Astrocyte (in vitro differentiated cells and primary cell): ENCODE results near the gene CDK17. TPM values are rescaled to one million over a fixed set of nuclear protein-coding genes. Genes with fewer than 3 reads are reported as not detected.

ENCODE experiments used
- DNase-seq: peaks from one replicate; pipeline ENCODE4 v3.0.0-alpha.2; 2010; ENCODE audit warnings: low read depth
- FAIRE-seq: peaks from 2 replicates; lab custom pipeline; 2011; peaks lifted over from hg19 to GRCh38; lab: Jason Lieb, UNC
- H2AFZ ChIP-seq: 2 replicates; pipeline ENCODE4 v1.6.0; 2012; ENCODE audit warnings: low read depth, low read length, inconsistent platforms
- H3K27ac ChIP-seq: 2 replicates; pipeline ENCODE4 v1.5.1; 2011; ENCODE audit warnings: low read depth, low read length, inconsistent platforms
- H3K27me3 ChIP-seq: 2 replicates; pipeline ENCODE4 v1.6.0; 2011; ENCODE audit warnings: low read length, inconsistent platforms; ENCODE audit not compliant: insufficient read depth
- H3K36me3 ChIP-seq: 2 replicates; pipeline ENCODE4 v1.5.1; 2011; ENCODE audit warnings: low read length, inconsistent platforms; ENCODE audit not compliant: insufficient read depth
- H3K4me1 ChIP-seq: 2 replicates; pipeline ENCODE4 v1.5.1; 2011; ENCODE audit warnings: low read length, inconsistent platforms; ENCODE audit not compliant: insufficient read depth
- H3K4me2 ChIP-seq: 2 replicates; pipeline ENCODE4 v1.6.0; 2012; ENCODE audit warnings: low read length, inconsistent platforms
- H3K4me3 ChIP-seq: 2 replicates; pipeline ENCODE4 v1.5.1; 2011; ENCODE audit warnings: low read depth, mild to moderate bottlenecking, low read length, inconsistent platforms; ENCODE audit not compliant: insufficient read depth
- H3K79me2 ChIP-seq: 2 replicates; pipeline ENCODE4 v1.6.0; 2012; ENCODE audit warnings: mild to moderate bottlenecking, low read length, inconsistent platforms; ENCODE audit not compliant: insufficient read depth
- H3K9ac ChIP-seq: 2 replicates; pipeline ENCODE4 v1.6.0; 2012; ENCODE audit warnings: mild to moderate bottlenecking, low read length, inconsistent platforms
- H3K9me3 ChIP-seq: 2 replicates; pipeline ENCODE4 v1.5.1; 2012; ENCODE audit warnings: low read depth, mild to moderate bottlenecking, low read length, inconsistent platforms; ENCODE audit not compliant: insufficient read depth
- H4K20me1 ChIP-seq: 2 replicates; pipeline ENCODE4 v1.6.0; 2012; ENCODE audit warnings: low read length, inconsistent platforms; ENCODE audit not compliant: insufficient read depth
- H3K27ac Mint-ChIP-seq: one replicate; pipeline ENCODE4 v1.8.0; 2021; ENCODE audit warnings: mild to moderate bottlenecking, mixed read lengths; ENCODE audit not compliant: unreplicated experiment
- H3K27me3 Mint-ChIP-seq: one replicate; pipeline ENCODE4 v1.8.0; 2021; ENCODE audit warnings: low read depth, mixed read lengths; ENCODE audit not compliant: unreplicated experiment
- H3K36me3 Mint-ChIP-seq: one replicate; pipeline ENCODE4 v1.8.0; 2021; ENCODE audit warnings: low read depth, mixed read lengths; ENCODE audit not compliant: unreplicated experiment
- H3K4me1 Mint-ChIP-seq: one replicate; pipeline ENCODE4 v1.8.0; 2021; ENCODE audit warnings: low read depth, mixed read lengths; ENCODE audit not compliant: unreplicated experiment
- H3K4me3 Mint-ChIP-seq: one replicate; pipeline ENCODE4 v1.8.0; 2021; ENCODE audit warnings: mild to moderate bottlenecking, moderate library complexity, mixed read lengths; ENCODE audit not compliant: unreplicated experiment
- H3K9me3 Mint-ChIP-seq: one replicate; pipeline ENCODE4 v1.8.0; 2021; ENCODE audit warnings: mild to moderate bottlenecking, mixed read lengths; ENCODE audit not compliant: unreplicated experiment
- CTCF ChIP-seq: IDR thresholded peaks from 2 replicates; pipeline ENCODE4 v1.5.1; 2011; ENCODE audit warnings: low read depth, mild to moderate bottlenecking, inconsistent platforms, low read length, moderate library complexity; ENCODE audit not compliant: insufficient read depth
- EZH2 ChIP-seq: IDR thresholded peaks from 2 replicates; pipeline ENCODE4 v1.6.1; 2012; ENCODE audit warnings: mild to moderate bottlenecking, low read length, inconsistent platforms; ENCODE audit not compliant: insufficient read depth
- total RNA-seq: library from RNA; stranded (reverse); gene quantifications from 2 replicates; pipeline ENCODE4 v1.2.1, GENCODE V29; 2021

The CDK17 gene
- total RNA-seq, 1 donor from 2014 or later = 64.2 TPM

GRCh38 chr12:96233168-96233567, 167.1 kb downstream of the CDK17 start:
- Mint-ChIP-seq H3K36me3 (peaks cover 15% of the 10 kb centered on the region), H3K4me3 (no peak overlapping the region), H3K9me3 (no peaks in the 10 kb centered on the region), H3K27ac (no peak overlapping the region), H3K4me1 (peaks cover 32% of the 10 kb centered on the region), H3K27me3 (no peaks in the 10 kb centered on the region)
- no peak for TF ChIP-seq EZH2
- TF ChIP-seq CTCF = no peak
- Histone ChIP-seq H3K4me2 (no peak overlapping the region), H3K4me3 (no peak overlapping the region), H4K20me1 (peaks cover 90% of the 10 kb centered on the region), H3K4me1 (peaks cover 48% of the 10 kb centered on the region), H3K79me2 (peaks cover 88% of the 10 kb centered on the region), H3K36me3 (peaks cover 6% of the 10 kb centered on the region), H3K9me3 (no peaks in the 10 kb centered on the region), H3K9ac (no peak overlapping the region), H2AFZ (no peak overlapping the region), H3K27ac (peak overlapping the region; percentile 72), H3K27me3 (no peaks in the 10 kb centered on the region)
- DNase-seq (no peak), FAIRE-seq (no peak)

GRCh38 chr12:96230646-96231045, 169.6 kb downstream of the CDK17 start:
- no peak overlapping the region for H3K27ac Mint-ChIP-seq
- peaks cover 22% of the 10 kb centered on the region for H3K36me3 ChIP-seq
- DNase-seq (no peak), FAIRE-seq (no peak)
- H3K9me3 ChIP-seq = no peaks in the 10 kb centered on the region
- no peak overlapping the region for H2AFZ ChIP-seq
- H3K79me2 ChIP-seq = peaks cover 94% of the 10 kb centered on the region
- no peaks in the 10 kb centered on the region for H3K27me3 ChIP-seq
- H4K20me1 ChIP-seq = peaks cover 89% of the 10 kb centered on the region
- H3K9me3 Mint-ChIP-seq = no peaks in the 10 kb centered on the region
- H3K27ac ChIP-seq = no peak overlapping the region
- H3K4me3 Mint-ChIP-seq = no peak overlapping the region
- no peaks in the 10 kb centered on the region for H3K27me3 Mint-ChIP-seq
- H3K4me1 ChIP-seq = peaks cover 25% of the 10 kb centered on the region
- H3K4me2 ChIP-seq = no peak overlapping the region
- H3K4me3 ChIP-seq = no peak overlapping the region
- peaks cover 10% of the 10 kb centered on the region for H3K4me1 Mint-ChIP-seq
- no peak for TF ChIP-seq CTCF
- no peak for TF ChIP-seq EZH2
- peaks cover 18% of the 10 kb centered on the region for H3K36me3 Mint-ChIP-seq
- H3K9ac ChIP-seq = no peak overlapping the region

GRCh38 chr12:96228566-96229248, 171.5 kb downstream of the CDK17 start:
- Histone ChIP-seq H3K9me3 (no peaks in the 10 kb centered on the region), H3K27me3 (no peaks in the 10 kb centered on the region), H3K4me1 (peaks cover 25% of the 10 kb centered on the region), H3K79me2 (peaks cover 95% of the 10 kb centered on the region), H3K4me2 (no peak overlapping the region), H3K4me3 (no peak overlapping the region), H3K36me3 (peaks cover 39% of the 10 kb centered on the region), H3K9ac (no peak overlapping the region), H4K20me1 (peaks cover 89% of the 10 kb centered on the region), H2AFZ (no peak overlapping the region), H3K27ac (peak overlapping the region; percentile 17)
- Mint-ChIP-seq H3K27me3 (no peaks in the 10 kb centered on the region), H3K4me3 (no peak overlapping the region), H3K27ac (no peak overlapping the region), H3K9me3 (no peaks in the 10 kb centered on the region), H3K36me3 (peaks cover 18% of the 10 kb centered on the region), H3K4me1 (peaks cover 20% of the 10 kb centered on the region)
- TF ChIP-seq CTCF (no peak), EZH2 (no peak)
- DNase-seq (no peak), FAIRE-seq (peak; percentile 13)
